Ishikawa (cell line): ENCODE results near the gene RRM2.

ENCODE experiments used
- EGR1 ChIP-seq: IDR thresholded peaks from 2 replicates; pipeline ENCODE4 v1.6.1; 2012
- FOXM1 ChIP-seq: IDR thresholded peaks from 2 replicates; pipeline ENCODE4 v1.6.1; 2012; ENCODE audit warnings: low read depth, borderline replicate concordance
- USF1 ChIP-seq: IDR thresholded peaks from 2 replicates; pipeline ENCODE4 v1.6.1; 2012
- YY1 ChIP-seq: IDR thresholded peaks from 2 replicates; pipeline ENCODE4 v1.6.1; 2012; ENCODE audit warnings: low read depth
- ZBTB7A ChIP-seq: IDR thresholded peaks from 2 replicates; pipeline ENCODE4 v1.6.1; 2012; ENCODE audit warnings: low read depth
- TF ChIP-seq, protein P1 (sequence below): IDR thresholded peaks from 2 replicates; pipeline ENCODE4 v1.6.1; 2012

- TF ChIP-seq YY1, result no peak
- TF ChIP-seq, protein P1, sequence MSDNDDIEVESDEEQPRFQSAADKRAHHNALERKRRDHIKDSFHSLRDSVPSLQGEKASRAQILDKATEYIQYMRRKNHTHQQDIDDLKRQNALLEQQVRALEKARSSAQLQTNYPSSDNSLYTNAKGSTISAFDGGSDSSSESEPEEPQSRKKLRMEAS, result no peak
- TF ChIP-seq FOXM1, result no peak
- TF ChIP-seq USF1, result no peak
- no peak for TF ChIP-seq ZBTB7A
- no peak for TF ChIP-seq EGR1
Measured at GRCh38 chr2:10096641-10097040, 25.9 kb upstream of the RRM2 start.
